H1 (cell line): ENCODE results near the gene CDH18. TPM values are rescaled to one million over a fixed set of nuclear protein-coding genes. Genes with fewer than 3 reads are reported as not detected.

Experiments used
- ASH2L ChIP-seq: fragments of 200-600, 300-600 bp; sonication (generic); IDR thresholded peaks from one replicate; pipeline ENCODE4 v1.7.1; 2017; ENCODE audit warnings: low read length
- BACH1 ChIP-seq: IDR thresholded peaks from 2 replicates; pipeline ENCODE4 v1.6.1; 2012; ENCODE audit warnings: low read length, improper control_type of control experiment
- KDM4A ChIP-seq: IDR thresholded peaks from one replicate; pipeline ENCODE4 v1.7.1; 2012; ENCODE audit warnings: low read depth, mild to moderate bottlenecking, moderate library complexity, low read length, inconsistent platforms; ENCODE audit not compliant: severe bottlenecking
- TAF7 ChIP-seq: optimal IDR thresholded peaks from 2 replicates; pipeline ENCODE3; 2011; ENCODE audit warnings: low read depth, mild to moderate bottlenecking, inconsistent platforms, low read length, moderate library complexity, borderline replicate concordance
- polyA plus RNA-seq, 7 experiments: library from polyadenylated mRNA; depleted of rRNA in 3 of 7; stranded (reverse) in 5 of 7; unstranded in 2 of 7; fragments of >200 nt in 5 of 7; fragments of 200-250 nt in 2 of 7; gene quantifications; 1 replicate in 5 of 7; 2 replicates in 1 of 7; 4 replicates in 1 of 7; pipeline versions ENCODE4 v1.2.1 to v1.2.3, GENCODE V29; 2011 to 2013; ENCODE audit warnings: missing spikeins in 2 of 7, mixed read lengths in 2 of 7
- total RNA-seq: library from RNA; stranded (reverse); fragmentation: NEBNext Ultra II Directional; extraction: Animal tissue kit (Norgen Biotek cat#: 25700); gene quantifications from 2 replicates; pipeline ENCODE4 v1.2.1, GENCODE V29; 2021
- TF ChIP-seq, protein P1 (sequence below), 3 experiments: IDR thresholded peaks; 1 replicate in 2 of 3; 2 replicates in 1 of 3; pipeline versions ENCODE4 v1.5.1 to v1.6.1; 2011; ENCODE audit warnings: low read length in 3 of 3, mild to moderate bottlenecking in 3 of 3, inconsistent platforms in 2 of 3, low read depth in 1 of 3, moderate library complexity in 1 of 3; ENCODE audit not compliant: insufficient read depth in 1 of 3; ENCODE audit errors: control extremely low read depth in 1 of 3

Gene CDH18
- total and polyA plus RNA-seq, 2 of the 8 experiments (the other 6 are each of a cell fraction or from before 2014, with no cell fraction given): 0.30 to 0.32 TPM

DNA sequence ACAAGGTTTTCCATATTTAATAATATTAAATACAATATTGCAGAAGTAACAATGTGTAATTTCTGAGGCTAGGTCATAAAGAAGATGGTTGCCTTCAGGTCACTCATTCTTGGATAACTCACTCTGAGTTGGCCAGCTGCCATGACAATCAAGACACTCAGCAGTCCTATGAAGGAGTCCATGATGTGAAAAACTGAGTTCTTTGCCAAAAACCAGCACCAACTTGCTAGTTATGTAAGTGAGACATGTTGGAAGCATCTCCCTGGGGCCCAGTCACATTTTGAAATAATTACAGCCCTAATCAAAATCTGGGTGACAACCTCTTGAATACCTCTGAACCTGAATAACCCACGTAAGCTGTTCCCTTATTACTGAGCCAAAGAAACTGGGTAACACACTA, 453.2 kb downstream of the CDH18 start (continued):
- TF ChIP-seq, protein P1, sequence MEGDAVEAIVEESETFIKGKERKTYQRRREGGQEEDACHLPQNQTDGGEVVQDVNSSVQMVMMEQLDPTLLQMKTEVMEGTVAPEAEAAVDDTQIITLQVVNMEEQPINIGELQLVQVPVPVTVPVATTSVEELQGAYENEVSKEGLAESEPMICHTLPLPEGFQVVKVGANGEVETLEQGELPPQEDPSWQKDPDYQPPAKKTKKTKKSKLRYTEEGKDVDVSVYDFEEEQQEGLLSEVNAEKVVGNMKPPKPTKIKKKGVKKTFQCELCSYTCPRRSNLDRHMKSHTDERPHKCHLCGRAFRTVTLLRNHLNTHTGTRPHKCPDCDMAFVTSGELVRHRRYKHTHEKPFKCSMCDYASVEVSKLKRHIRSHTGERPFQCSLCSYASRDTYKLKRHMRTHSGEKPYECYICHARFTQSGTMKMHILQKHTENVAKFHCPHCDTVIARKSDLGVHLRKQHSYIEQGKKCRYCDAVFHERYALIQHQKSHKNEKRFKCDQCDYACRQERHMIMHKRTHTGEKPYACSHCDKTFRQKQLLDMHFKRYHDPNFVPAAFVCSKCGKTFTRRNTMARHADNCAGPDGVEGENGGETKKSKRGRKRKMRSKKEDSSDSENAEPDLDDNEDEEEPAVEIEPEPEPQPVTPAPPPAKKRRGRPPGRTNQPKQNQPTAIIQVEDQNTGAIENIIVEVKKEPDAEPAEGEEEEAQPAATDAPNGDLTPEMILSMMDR (IDR thresholded peaks at IDR 0.05; ENCODE audit: control extremely low read depth in 1 of 3, insufficient read depth in 1 of 3, low read depth in 1 of 3, low read length in 3 of 3): no peak
- TF ChIP-seq BACH1 (no peak), TAF7 (no peak), ASH2L (no peak), KDM4A (no peak)
